ENCODE measurements around the gene GSDMA. TPM values are rescaled to one million over a fixed set of nuclear protein-coding genes. Genes with fewer than 3 reads are reported as not detected.

The GSDMA gene
- total RNA-seq, 1 donor from 2014 or later = 0.74 TPM

GRCh38 chr17:39933912-39934311 is 28.9 kb upstream of the GSDMA start:
- no peak overlapping the region for H3K27ac ChIP-seq
- TF ChIP-seq POLR2A (IDR thresholded peaks at IDR 0.05) (no peak), POLR2AphosphoS5 (IDR thresholded peaks at IDR 0.05; ENCODE audit: insufficient read depth in 1 of 2, low read depth in 1 of 2) (no peak)
- TF ChIP-seq, protein P1, sequence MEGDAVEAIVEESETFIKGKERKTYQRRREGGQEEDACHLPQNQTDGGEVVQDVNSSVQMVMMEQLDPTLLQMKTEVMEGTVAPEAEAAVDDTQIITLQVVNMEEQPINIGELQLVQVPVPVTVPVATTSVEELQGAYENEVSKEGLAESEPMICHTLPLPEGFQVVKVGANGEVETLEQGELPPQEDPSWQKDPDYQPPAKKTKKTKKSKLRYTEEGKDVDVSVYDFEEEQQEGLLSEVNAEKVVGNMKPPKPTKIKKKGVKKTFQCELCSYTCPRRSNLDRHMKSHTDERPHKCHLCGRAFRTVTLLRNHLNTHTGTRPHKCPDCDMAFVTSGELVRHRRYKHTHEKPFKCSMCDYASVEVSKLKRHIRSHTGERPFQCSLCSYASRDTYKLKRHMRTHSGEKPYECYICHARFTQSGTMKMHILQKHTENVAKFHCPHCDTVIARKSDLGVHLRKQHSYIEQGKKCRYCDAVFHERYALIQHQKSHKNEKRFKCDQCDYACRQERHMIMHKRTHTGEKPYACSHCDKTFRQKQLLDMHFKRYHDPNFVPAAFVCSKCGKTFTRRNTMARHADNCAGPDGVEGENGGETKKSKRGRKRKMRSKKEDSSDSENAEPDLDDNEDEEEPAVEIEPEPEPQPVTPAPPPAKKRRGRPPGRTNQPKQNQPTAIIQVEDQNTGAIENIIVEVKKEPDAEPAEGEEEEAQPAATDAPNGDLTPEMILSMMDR (IDR thresholded peaks at IDR 0.05) = no peak
- intact Hi-C loops (cut with DNase I) = no loop called here

DNA sequence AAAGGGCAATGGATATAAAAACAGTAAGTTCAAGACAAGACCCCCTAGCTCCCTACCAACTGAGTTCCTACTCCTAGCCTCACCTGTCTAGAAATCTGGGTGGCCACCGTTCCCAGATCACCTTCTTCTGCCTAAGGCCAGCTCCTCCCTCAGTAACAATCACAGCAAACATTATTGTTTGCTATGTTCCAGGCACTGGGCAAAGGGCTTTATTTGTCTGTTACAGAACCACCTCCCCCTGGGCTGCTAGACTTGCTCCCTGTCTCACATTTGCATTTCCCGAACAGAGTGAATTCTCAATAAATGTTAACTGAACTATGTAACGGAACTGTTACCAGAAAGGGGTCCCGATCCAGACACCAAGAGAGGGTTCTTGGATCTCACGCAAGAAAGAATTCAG is 28.5 kb upstream of the GSDMA start:
- Histone ChIP-seq H3K27ac (no peak overlapping the region), H3K4me1 (peaks cover 3% of the 10 kb centered on the region), H3K4me3 (no peak overlapping the region), H3K36me3 (no peaks in the 10 kb centered on the region), H3K27me3 (no peaks in the 10 kb centered on the region), H3K9me3 (no peaks in the 10 kb centered on the region)
- DNase-seq (ENCODE audit: extremely low spot score in 2 of 2) = no peak
- TF ChIP-seq, protein P1 (IDR thresholded peaks at IDR 0.05) = no peak
- TF ChIP-seq POLR2A (IDR thresholded peaks at IDR 0.05) = no peak
- TF ChIP-seq POLR2AphosphoS5 (IDR thresholded peaks at IDR 0.05; ENCODE audit: insufficient read depth in 1 of 2, low read depth in 1 of 2) = no peak
- intact Hi-C loops (cut with DNase I) = no loop called here

More at GRCh38 chr17:39933912-39934311, 28.9 kb upstream of the GSDMA start:
- no peaks in the 10 kb centered on the region for H3K9me3 ChIP-seq
- peaks cover 7% of the 10 kb centered on the region for H3K4me1 ChIP-seq
- no peaks in the 10 kb centered on the region for H3K27me3 ChIP-seq
- no peak for DNase-seq (ENCODE audit: extremely low spot score in 2 of 2)
- no peaks in the 10 kb centered on the region for H3K36me3 ChIP-seq
- H3K4me3 ChIP-seq = no peak overlapping the region

GRCh38 chr17:39935909-39936308 is 26.9 kb upstream of the GSDMA start:
- Histone ChIP-seq H3K4me3 (no peak overlapping the region), H3K4me1 (no peaks in the 10 kb centered on the region), H3K27ac (no peak overlapping the region), H3K27me3 (no peaks in the 10 kb centered on the region), H3K9me3 (no peaks in the 10 kb centered on the region), H3K36me3 (no peaks in the 10 kb centered on the region)
- intact Hi-C loops (cut with DNase I) = no loop called here
- TF ChIP-seq, protein P1 (IDR thresholded peaks at IDR 0.05) = no peak
- TF ChIP-seq POLR2AphosphoS5 (IDR thresholded peaks at IDR 0.05; ENCODE audit: insufficient read depth in 1 of 2, low read depth in 1 of 2) = no peak
- TF ChIP-seq POLR2A (IDR thresholded peaks at IDR 0.05) = no peak
- DNase-seq (ENCODE audit: extremely low spot score in 2 of 2) = no peak

DNA sequence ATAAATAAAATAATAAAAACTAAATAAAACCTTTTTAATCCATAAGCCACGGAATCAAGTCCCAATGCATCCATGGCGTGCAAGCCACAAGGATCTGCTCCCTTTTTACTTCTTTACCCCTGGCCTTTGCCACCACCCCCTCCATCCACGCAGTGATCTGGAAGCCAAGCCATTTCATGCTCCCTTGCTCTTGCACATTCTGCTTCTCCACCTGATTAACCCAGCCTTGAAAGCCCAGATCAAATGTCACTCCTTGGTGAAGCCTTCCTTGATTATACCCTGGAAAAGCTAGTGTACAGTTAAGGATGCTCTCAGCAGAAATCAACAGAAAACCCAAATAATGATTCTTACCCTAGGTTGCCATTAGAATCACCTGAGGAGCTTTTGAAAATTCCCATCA is 25.4 kb upstream of the GSDMA start:
- H3K27ac ChIP-seq = no peak overlapping the region
- no peaks in the 10 kb centered on the region for H3K27me3 ChIP-seq
- H3K4me3 ChIP-seq = no peak overlapping the region
- TF ChIP-seq, protein P1 (IDR thresholded peaks at IDR 0.05) = no peak
- TF ChIP-seq POLR2A (IDR thresholded peaks at IDR 0.05) (no peak), POLR2AphosphoS5 (IDR thresholded peaks at IDR 0.05; ENCODE audit: insufficient read depth in 1 of 2, low read depth in 1 of 2) (no peak)
- no peaks in the 10 kb centered on the region for H3K36me3 ChIP-seq
- intact Hi-C loops (cut with DNase I) = no loop called here
- H3K9me3 ChIP-seq = no peaks in the 10 kb centered on the region
- no peak for DNase-seq (ENCODE audit: extremely low spot score in 2 of 2)
- no peaks in the 10 kb centered on the region for H3K4me1 ChIP-seq

DNA sequence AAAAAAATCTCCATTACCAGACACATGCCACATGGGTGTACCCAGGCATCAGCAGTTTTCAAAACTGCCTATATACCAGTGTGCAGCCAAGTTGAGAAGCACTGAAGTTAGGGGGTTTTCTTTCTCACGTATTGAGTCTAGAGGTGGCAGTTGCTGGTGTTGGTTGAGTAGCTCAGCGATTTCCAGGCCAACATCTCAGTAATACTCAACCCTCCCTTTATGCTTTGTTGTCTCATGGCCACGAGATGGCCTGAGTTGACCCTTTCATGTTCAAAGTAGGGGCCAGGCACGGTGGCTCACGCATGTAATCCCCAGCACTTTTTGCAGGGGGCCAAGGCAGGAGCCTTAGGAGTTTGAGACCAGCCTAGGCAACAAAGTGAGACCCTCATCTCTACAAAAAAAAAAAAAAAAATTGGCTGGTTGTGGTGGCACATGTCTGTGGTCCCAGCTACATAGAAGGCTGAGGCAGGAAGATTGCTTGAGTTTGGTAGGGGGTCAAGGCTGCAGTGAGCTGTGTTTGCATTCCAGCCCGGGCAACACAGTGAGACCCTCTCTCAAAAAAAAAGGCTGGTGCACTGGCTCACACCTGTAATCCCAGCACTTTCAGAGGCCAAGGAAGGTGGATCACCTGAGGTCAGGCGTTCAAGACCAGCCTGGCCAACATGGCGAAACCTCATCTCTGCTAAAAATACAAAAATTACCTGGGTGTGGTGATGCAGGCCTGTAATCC is 24.5 kb upstream of the GSDMA start:
- H3K4me3 ChIP-seq = no peak overlapping the region
- H3K27ac ChIP-seq = no peak overlapping the region

More for the DNA sequence above, 24.5 kb upstream of the GSDMA start:
- intact Hi-C loops (cut with DNase I) = no loop called here
- DNase-seq (ENCODE audit: extremely low spot score in 2 of 2) = no peak
- no peaks in the 10 kb centered on the region for H3K36me3 ChIP-seq
- H3K27me3 ChIP-seq = no peaks in the 10 kb centered on the region
- no peak for TF ChIP-seq POLR2AphosphoS5 (IDR thresholded peaks at IDR 0.05; ENCODE audit: insufficient read depth in 1 of 2, low read depth in 1 of 2)
- TF ChIP-seq, protein P1 (IDR thresholded peaks at IDR 0.05) = no peak
- no peak for TF ChIP-seq POLR2A (IDR thresholded peaks at IDR 0.05)
- H3K4me1 ChIP-seq = no peaks in the 10 kb centered on the region
- no peaks in the 10 kb centered on the region for H3K9me3 ChIP-seq

Data from vagina (tissue), 2 donors.